GM18867 (cell line): ENCODE results near the gene MAGEA12.
"Not testable (repeated sequence)": the region's sequence is repeated elsewhere in the genome, so short reads cannot be mapped to it uniquely, and the experiment has no call there.

ENCODE experiments used
- ATAC-seq: cut with Tn5 transposase; IDR thresholded peaks from one replicate; pipeline ENCODE4 v1.9.1; 2021; ENCODE audit warnings: mild to moderate bottlenecking, moderate library complexity; ENCODE audit not compliant: unreplicated experiment

MAGEA12 gene

GRCh38 chrX:152733261-152733975 lies at the start of gene MAGEA12, which contains the start of gene CSAG1:
Gene MAGEA12 (plus strand): TSS chrX:152733757. CDS start chrX:152736162, 2,405 bp downstream.
Gene CSAG1 (minus strand): TSS chrX:152733721. CDS start chrX:152732460, 1,261 bp downstream.
- no peak for ATAC-seq

GRCh38 chrX:152697952-152698931 lies 35.3 kb upstream of the MAGEA12 start, which contains the start of gene MAGEA3:
Gene MAGEA3 (plus strand): TSS chrX:152698794. CDS start chrX:152700833, 2,039 bp downstream.
- not testable (repeated sequence) for ATAC-seq

GRCh38 chrX:152700390-152700789 lies 33.2 kb upstream of the MAGEA12 start:
- not testable (repeated sequence) for ATAC-seq

- ATAC-seq = not testable (repeated sequence)
These were observed 27.1 kb upstream of the MAGEA12 start for GRCh38 chrX:152706500-152706899.

- ATAC-seq = not testable (repeated sequence)
These were observed 24.4 kb upstream of the MAGEA12 start, which contains the start of gene CSAG2 for GRCh38 chrX:152709173-152709572. Gene CSAG2 (minus strand): TSS chrX:152709273. CDS start chrX:152709112, 161 bp downstream.

- ATAC-seq = not testable (repeated sequence)
These were observed 20.4 kb upstream of the MAGEA12 start for GRCh38 chrX:152713195-152713594.

GRCh38 chrX:152713815-152714787 lies 19.5 kb upstream of the MAGEA12 start, which contains the start of gene MAGEA2B:
Gene MAGEA2B (plus strand): TSS chrX:152714628. CDS start chrX:152717107, 2,479 bp downstream.
- not testable (repeated sequence) for ATAC-seq

GRCh38 chrX:152725409-152725808 lies 8.1 kb upstream of the MAGEA12 start:
- no peak for ATAC-seq

GRCh38 chrX:152734143-152734858 lies 744 bp downstream of the MAGEA12 start:
- not testable (repeated sequence) for ATAC-seq

GRCh38 chrX:152735101-152735500 lies 1.5 kb downstream of the MAGEA12 start:
- ATAC-seq = no peak

- no peak for ATAC-seq
These were observed 2.4 kb downstream of the MAGEA12 start for GRCh38 chrX:152735860-152736511.

GRCh38 chrX:152736528-152736927 lies 3.0 kb downstream of the MAGEA12 start:
- ATAC-seq = not testable (repeated sequence)

- no peak for ATAC-seq
These were observed 5.0 kb downstream of the MAGEA12 start for GRCh38 chrX:152738560-152738959.

GRCh38 chrX:152753686-152754650 lies 20.4 kb downstream of the MAGEA12 start, which contains the start of gene MAGEA2:
Gene MAGEA2 (minus strand): TSS chrX:152753842. CDS start chrX:152751363, 2,479 bp downstream.
- ATAC-seq = not testable (repeated sequence)

- ATAC-seq = not testable (repeated sequence)
These were observed 21.3 kb downstream of the MAGEA12 start for GRCh38 chrX:152754871-152755270.

GRCh38 chrX:152758918-152759317 lies 25.4 kb downstream of the MAGEA12 start, which contains the start of gene CSAG3:
Gene CSAG3 (plus strand): TSS chrX:152759218.
- ATAC-seq = not testable (repeated sequence)

- not testable (repeated sequence) for ATAC-seq
These were observed 26.0 kb downstream of the MAGEA12 start for GRCh38 chrX:152759544-152759943.
